NOMO-1 treated with DMSO at 0.1 percent for 48 hours (cell line): ENCODE measurements around the gene SMARCA2.

Experiments used
- DNase-seq: peaks from one replicate; lab custom pipeline; 2025; ENCODE audit not compliant: unreplicated experiment; lab: John Stamatoyannopoulos, UW

SMARCA2 gene

GRCh38 chr9:2164268-2164667 lies 149.1 kb downstream of the SMARCA2 start:
- no peak for DNase-seq

- DNase-seq, result no peak
These were observed 151.1 kb downstream of the SMARCA2 start for GRCh38 chr9:2166203-2166602.

- no peak for DNase-seq
These were observed 153.9 kb downstream of the SMARCA2 start for GRCh38 chr9:2169035-2169434.

GRCh38 chr9:2170722-2171121 lies 155.6 kb downstream of the SMARCA2 start:
- DNase-seq, result no peak

GRCh38 chr9:2173170-2173569 lies 158.0 kb downstream of the SMARCA2 start:
- DNase-seq, result no peak

- no peak for DNase-seq
These were observed 158.7 kb downstream of the SMARCA2 start for GRCh38 chr9:2173861-2174260.

GRCh38 chr9:2174306-2174705 lies 159.2 kb downstream of the SMARCA2 start:
- DNase-seq, result no peak

GRCh38 chr9:2174911-2175310 lies 159.8 kb downstream of the SMARCA2 start:
- DNase-seq, result no peak

GRCh38 chr9:2177121-2177520 lies 162.0 kb downstream of the SMARCA2 start:
- DNase-seq, result no peak

- no peak for DNase-seq
These were observed 163.0 kb downstream of the SMARCA2 start for GRCh38 chr9:2178034-2178734.

- no peak for DNase-seq
These were observed 164.4 kb downstream of the SMARCA2 start for GRCh38 chr9:2179567-2179966.

GRCh38 chr9:2180154-2180553 lies 165.0 kb downstream of the SMARCA2 start:
- DNase-seq, result no peak

GRCh38 chr9:2180704-2181103 lies 165.6 kb downstream of the SMARCA2 start:
- DNase-seq, result no peak

- no peak for DNase-seq
These were observed 166.6 kb downstream of the SMARCA2 start for GRCh38 chr9:2181792-2182191.

- no peak for DNase-seq
These were observed 175.9 kb downstream of the SMARCA2 start for GRCh38 chr9:2190939-2191608.

- no peak for DNase-seq
These were observed 176.4 kb downstream of the SMARCA2 start for GRCh38 chr9:2191609-2191972.

GRCh38 chr9:2192356-2192979 lies 177.3 kb downstream of the SMARCA2 start:
- no peak for DNase-seq

- no peak for DNase-seq
These were observed 178.4 kb downstream of the SMARCA2 start for GRCh38 chr9:2193552-2193951.

GRCh38 chr9:2195211-2195610 lies 180.1 kb downstream of the SMARCA2 start:
- no peak for DNase-seq

GRCh38 chr9:2196757-2197156 lies 181.6 kb downstream of the SMARCA2 start:
- no peak for DNase-seq

GRCh38 chr9:2198956-2199635 lies 183.9 kb downstream of the SMARCA2 start:
- no peak for DNase-seq
